MV-4-11 (cell line): ENCODE data around the gene TENT5A.

ENCODE experiments used
- DNase-seq: peaks from one replicate; lab custom pipeline; 2025; lab: John Stamatoyannopoulos, UW

Gene TENT5A

GRCh38 chr6:81752084-81752920, at the start of gene TENT5A:
Gene TENT5A (minus strand): TSS chr6:81752681. CDS start chr6:81752141, 540 bp downstream.
- peak; percentile 86 for DNase-seq

- DNase-seq = no peak
Measured at GRCh38 chr6:81801489-81801888, 49.0 kb upstream of the TENT5A start.

- no peak for DNase-seq
Measured at GRCh38 chr6:81800666-81801065, 48.2 kb upstream of the TENT5A start.

GRCh38 chr6:81799323-81799722, 46.8 kb upstream of the TENT5A start:
- no peak for DNase-seq

- DNase-seq = peak; percentile 45
Measured at GRCh38 chr6:81797591-81797990, 45.1 kb upstream of the TENT5A start.

GRCh38 chr6:81795890-81796289, 43.4 kb upstream of the TENT5A start:
- DNase-seq = no peak

- DNase-seq = peak; percentile 59
Measured at GRCh38 chr6:81793821-81794475, 41.5 kb upstream of the TENT5A start.

GRCh38 chr6:81792826-81793225, 40.3 kb upstream of the TENT5A start:
- DNase-seq = no peak

GRCh38 chr6:81791756-81792155, 39.3 kb upstream of the TENT5A start:
- DNase-seq = no peak

- DNase-seq = no peak
Measured at GRCh38 chr6:81790034-81790433, 37.6 kb upstream of the TENT5A start.

- no peak for DNase-seq
Measured at GRCh38 chr6:81789291-81789690, 36.8 kb upstream of the TENT5A start.

- DNase-seq = no peak
Measured at GRCh38 chr6:81788748-81789147, 36.3 kb upstream of the TENT5A start.

- no peak for DNase-seq
Measured at GRCh38 chr6:81787313-81788068, 35.0 kb upstream of the TENT5A start.

GRCh38 chr6:81786150-81786549, 33.7 kb upstream of the TENT5A start:
- DNase-seq = no peak

GRCh38 chr6:81785377-81785776, 32.9 kb upstream of the TENT5A start:
- DNase-seq = no peak

- no peak for DNase-seq
Measured at GRCh38 chr6:81783893-81784292, 31.4 kb upstream of the TENT5A start.

- no peak for DNase-seq
Measured at GRCh38 chr6:81781624-81782023, 29.1 kb upstream of the TENT5A start.

- DNase-seq = no peak
Measured at GRCh38 chr6:81777586-81778268, 25.2 kb upstream of the TENT5A start.

GRCh38 chr6:81776219-81776618, 23.7 kb upstream of the TENT5A start:
- peak; percentile 47 for DNase-seq

GRCh38 chr6:81774542-81774941, 22.1 kb upstream of the TENT5A start:
- DNase-seq = no peak

GRCh38 chr6:81773887-81774286, 21.4 kb upstream of the TENT5A start:
- peak; percentile 2 for DNase-seq

- peak; percentile 90 for DNase-seq
Measured at GRCh38 chr6:81772741-81773140, 20.3 kb upstream of the TENT5A start.
